EH (cell line): Measurements from ENCODE around the gene VILL.

Source experiments
- DNase-seq: peaks from one replicate; pipeline ENCODE4 v3.0.0-alpha.2; 2015; ENCODE audit warnings: low read depth

Gene VILL

DNA sequence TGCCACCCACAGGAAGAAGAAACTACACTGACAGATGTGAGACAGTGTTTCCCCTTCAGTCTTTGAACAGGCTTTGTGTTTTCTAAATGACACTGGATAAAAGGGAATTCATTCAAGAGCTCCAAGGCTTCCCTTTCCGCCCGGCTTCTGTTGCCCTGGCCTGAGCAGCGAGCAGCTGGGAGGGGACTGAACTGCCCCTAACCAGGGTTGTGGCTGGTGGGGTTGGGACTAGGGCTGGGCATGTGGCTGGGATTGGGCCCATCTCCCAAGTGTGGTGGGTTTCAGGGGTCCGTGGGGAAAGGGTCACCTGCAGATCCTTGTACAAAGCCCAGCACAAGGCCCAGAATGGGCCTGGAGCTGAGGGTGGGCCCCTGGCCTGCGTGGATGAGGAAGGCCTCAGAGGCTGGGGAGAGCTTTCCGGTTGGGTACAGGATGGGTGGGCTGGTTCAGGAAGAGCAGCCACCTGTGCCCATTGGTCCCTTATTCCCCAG, 10.4 kb downstream of the VILL start:
- no peak for DNase-seq

- DNase-seq, result no peak
These were observed 11.0 kb downstream of the VILL start for GRCh38 chr3:38001456-38002081.

DNA sequence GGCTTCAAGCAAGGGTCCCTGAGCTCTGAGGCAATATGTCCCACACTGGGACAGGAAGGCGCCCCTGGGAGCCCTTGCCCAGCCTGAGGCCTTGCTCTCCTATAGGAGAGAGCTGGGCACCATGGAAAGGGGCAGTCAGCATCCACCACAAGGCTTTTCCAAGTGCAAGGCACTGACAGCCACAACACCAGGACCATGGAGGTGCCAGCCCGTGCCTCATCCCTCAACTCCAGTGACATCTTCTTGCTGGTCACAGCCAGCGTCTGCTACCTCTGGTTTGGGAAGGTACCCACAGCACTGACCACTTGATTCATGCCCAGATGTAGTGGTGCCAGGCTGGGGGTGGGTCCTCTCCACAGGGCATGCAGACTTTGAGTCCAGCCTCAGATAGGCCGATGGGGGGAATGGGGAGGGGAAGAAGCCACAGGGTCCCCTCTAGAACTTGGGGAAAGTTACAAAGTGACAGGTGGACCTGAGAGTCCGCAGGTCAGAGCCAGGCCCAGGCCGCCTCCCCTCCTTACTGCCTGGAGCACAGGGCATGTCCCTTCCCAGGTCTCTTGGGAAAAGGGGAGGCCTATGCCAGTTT, 11.8 kb downstream of the VILL start:
- no peak for DNase-seq

DNA sequence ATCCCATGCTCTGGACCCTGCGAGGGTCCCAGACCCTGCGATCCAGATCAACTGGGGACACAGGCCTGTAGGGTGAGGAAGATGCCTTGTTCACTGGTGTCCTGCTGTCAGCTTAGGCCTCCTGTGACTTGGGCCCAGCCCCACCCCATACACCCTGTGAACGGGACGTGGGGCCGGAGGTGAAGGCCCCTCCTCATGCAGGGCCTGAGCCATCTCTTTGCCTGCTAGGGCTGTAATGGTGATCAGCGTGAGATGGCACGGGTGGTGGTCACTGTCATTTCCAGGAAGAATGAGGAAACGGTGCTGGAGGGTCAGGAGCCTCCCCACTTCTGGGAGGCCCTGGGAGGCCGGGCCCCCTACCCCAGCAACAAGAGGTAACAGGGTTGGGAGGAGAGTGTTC, 12.4 kb downstream of the VILL start:
- DNase-seq, result no peak

DNA sequence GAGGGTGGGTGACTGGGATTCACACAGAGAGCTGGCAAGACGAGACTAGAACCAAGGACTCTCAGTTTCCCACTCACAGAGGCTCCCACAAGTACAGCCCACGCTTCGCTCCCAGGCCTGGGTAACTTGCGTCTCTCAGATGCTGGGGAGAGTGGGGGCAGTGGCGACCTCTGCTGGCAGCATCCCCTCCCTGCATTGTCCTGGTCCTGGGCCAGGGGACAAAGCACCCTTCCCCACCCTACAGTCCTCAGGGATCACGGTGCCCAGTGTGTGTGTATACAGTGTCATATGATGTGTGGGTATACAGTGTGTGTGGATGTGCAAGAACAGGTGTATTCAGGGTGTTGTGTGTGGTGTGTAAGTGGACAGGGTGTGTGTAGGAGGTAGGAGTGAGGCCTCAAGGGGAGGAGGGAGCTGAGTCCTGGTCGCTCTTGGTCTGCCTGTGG, 12.8 kb downstream of the VILL start:
- peak; percentile 39 for DNase-seq

DNA sequence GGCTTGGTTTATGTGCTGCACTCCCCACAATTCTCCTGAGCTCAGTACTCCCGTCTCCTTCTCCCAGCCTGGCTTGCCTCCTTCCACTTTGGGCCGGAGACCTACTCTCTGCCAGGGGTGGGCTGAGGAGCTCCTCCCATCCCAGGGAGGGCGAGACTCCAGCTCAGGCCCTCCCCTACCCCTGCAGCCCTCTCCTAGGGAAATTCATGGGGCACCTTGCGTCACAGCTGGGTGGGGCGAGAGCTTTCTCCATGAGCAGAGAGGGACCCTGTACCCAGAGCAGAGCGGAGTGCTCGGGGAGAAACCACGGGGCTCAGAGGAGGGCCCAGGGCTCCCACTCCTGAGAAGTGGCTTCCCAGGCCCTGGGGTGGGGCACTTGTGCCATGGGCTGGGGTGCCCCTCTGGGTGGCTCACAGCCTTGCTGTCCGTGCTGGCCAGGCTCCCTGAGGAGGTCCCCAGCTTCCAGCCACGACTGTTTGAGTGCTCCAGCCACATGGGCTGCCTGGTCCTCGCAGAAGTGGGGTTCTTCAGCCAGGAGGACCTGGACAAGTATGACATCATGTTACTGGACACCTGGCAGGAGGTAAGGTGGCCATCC, 13.3 kb downstream of the VILL start:
- no peak for DNase-seq

DNA sequence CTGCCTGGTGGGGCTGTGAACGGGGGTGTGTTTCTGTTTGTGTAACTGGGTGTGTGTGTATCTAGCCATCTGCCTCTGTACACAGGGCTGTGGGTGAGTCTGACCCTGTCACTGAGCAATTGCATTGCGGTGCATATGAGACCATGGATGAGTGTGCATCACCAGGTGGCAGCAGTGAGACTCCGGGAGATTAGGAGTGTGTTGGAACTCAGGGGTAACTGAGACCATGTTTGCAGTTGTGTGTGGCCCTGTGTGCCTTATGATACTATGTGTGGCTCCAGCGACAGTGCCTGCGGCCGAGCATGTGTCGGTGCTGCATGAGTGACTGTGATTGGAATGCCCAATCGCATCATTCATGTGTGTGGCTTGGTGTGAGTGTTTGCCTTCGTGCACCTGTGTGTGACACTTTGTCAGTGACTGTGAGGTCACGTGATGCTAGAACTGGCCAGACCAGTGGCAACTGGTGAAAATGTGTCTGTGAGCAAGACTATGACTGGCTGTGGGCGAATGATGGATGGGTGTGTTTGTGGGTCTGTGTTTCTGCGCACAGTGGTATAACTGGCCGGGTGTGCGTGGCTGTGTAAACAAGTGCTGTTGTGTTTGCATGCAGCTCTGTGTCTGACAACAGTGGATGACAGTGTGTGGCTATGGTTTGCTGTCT, 14.0 kb downstream of the VILL start:
- DNase-seq, result peak; percentile 69

DNA sequence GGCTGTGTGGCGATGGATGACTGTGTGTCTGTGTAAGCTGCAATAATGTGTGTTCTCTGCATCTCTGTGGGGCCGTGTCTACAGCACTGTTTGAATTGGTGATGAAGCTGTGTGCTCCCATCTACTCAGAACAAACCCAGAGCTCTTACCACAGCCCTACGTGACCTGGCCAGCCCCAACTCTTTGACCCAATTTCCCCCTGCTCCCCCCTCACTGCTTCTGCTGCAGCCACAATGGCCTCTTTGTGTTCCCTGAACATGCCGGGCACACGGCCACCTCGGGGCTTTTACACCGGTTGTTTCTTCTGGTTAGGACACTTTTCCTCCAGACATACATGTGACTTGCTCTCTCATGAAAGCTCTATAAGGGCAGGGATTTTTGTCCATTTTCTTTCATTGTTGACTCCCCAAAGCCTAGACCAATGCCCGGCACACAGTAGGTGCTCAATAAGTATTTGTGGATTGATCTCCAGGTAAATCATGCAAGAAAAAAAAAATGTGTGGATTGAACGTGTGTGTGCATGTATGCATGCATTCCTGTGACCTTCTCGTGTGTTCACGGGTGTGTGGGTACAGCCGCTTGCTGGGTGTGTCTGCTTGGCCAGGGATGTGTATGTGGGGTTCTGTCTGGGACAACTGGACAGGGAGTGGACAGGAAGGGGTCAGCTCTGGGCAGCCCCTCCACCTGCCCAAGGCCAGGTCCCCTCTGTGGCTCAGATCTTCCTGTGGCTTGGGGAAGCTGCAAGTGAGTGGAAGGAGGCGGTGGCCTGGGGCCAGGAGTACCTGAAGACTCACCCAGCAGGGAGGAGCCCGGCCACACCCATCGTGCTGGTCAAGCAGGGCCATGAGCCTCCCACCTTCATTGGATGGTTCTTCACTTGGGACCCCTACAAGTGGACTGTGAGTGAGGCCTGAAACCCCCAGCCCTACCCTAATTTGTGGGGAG, 14.8 kb downstream of the VILL start:
- DNase-seq, result no peak

- no peak for DNase-seq
These were observed 15.4 kb downstream of the VILL start for GRCh38 chr3:38006031-38006430.

DNA sequence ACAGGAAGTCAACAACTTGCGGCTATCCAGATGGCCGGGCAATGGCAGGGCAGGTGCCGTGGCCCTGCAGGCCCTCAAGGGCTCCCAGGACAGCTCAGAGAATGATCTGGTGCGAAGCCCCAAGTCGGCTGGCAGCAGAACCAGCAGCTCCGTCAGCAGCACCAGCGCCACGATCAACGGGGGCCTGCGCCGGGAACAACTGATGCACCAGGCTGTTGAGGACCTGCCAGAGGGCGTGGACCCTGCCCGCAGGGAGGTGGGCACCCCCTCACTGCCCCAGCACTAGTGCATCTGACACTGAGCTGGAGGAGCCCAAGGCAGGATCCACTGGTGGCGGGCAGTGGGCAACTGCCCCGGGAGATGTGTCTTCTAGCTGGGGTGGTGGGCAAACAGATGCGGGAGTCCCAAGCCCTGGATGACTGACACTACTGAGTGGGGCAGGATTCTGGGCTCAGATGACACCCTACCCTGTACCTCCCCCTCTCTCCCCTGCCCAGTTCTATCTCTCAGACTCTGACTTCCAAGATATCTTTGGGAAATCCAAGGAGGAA, 15.9 kb downstream of the VILL start:
- DNase-seq, result no peak

DNA sequence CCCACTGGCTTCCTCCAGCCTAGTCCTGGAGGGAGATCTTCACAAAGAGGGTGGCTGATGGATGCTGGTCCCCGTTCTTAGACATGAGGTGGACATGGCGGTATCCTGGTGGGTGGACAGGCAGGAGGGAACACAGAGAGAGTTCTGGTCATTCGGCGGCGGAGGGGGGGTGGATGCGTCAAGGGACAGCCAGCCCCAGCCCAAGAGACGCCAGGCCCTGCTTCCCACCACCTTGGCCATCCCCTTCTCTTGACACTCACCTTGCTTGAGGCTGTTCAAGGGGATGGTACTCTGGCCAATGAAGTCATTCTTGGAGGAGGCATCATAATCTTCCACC, 17.1 kb downstream of the VILL start:
- no peak for DNase-seq

- DNase-seq, result no peak
These were observed 17.7 kb downstream of the VILL start for GRCh38 chr3:38008191-38008701.

- DNase-seq, result no peak
These were observed 18.5 kb downstream of the VILL start for GRCh38 chr3:38008971-38009580.

DNA sequence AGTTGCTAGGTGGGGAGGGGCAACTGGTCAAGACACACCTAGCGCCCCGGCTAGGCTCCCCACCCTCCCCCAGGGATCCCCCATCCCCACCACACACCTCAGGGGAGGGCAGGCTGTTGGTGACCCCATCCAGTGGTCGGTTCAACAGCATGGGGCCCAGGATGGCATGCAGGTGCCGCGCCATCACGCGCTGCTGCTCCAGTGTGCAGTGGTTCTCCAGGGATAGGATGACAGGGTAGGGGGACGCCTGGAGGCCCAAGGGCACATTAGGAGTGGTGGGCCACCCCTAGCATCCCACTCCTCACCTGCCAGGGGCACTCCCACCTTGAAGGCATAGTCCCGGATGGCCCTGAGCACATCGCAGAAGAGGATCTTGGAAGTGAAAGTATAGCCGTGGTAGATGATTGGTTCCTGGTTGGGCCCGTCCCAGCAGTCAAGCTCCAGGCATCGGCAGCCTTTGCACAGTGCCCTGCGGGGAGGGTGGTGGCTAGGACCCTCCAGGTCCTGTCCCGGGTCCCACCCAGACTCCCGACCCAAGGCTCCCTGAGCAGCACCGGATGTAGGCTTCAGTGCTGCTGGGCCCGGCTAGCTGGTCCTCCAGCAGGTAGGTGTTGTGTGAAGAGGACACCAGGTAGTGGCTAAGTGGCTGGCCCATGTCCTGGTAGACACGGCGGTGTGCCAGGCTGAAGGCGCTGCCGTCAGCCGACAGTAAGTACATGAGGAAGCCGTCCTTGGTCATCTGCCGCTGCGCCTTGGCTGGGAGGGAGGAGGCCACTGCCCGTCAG, 19.4 kb downstream of the VILL start:
- DNase-seq, result no peak

GRCh38 chr3:38011111-38011510, 20.5 kb downstream of the VILL start:
- no peak for DNase-seq

- DNase-seq, result no peak
These were observed 24.9 kb downstream of the VILL start for GRCh38 chr3:38015485-38015884.

GRCh38 chr3:38015984-38016383, 25.4 kb downstream of the VILL start:
- no peak for DNase-seq

- DNase-seq, result no peak
These were observed 25.8 kb downstream of the VILL start for GRCh38 chr3:38016410-38016809.

DNA sequence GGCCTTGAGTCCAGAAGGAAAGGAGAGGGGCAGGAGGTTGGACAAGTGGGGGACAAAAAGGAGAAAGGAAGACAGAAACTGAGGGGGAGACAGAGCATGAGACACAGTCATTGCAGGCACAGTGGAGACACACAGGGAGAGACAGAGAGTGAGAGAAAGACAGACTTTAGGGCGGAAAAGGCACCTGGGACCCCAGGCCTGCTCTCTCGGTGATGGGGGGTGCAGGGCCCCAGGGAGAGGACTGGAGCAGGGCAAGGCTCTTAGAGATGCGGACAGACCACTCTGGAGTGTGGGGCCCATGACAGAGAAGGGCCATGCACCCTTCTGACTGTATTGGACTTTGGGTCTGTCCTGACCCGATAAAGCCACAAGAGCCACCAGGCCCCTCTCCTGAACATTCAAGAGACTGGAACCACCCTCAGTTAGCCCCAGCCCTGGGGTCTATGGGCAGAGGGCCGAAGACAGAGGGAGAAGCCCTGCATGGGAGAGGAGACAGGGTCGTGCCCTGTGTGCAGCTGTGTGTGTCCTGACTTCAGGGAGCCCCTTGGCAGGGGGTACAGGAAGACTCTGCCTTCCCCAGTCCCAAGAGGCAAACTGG, 26.4 kb downstream of the VILL start:
- DNase-seq, result no peak
